HUDEP-2 (cell line): ENCODE measurements around the gene DPP9.

ENCODE experiments used
- DNase-seq, 76 experiments: peaks; one replicate each; lab custom pipeline; 2025; ENCODE audit not compliant: unreplicated experiment in 76 of 76; lab: John Stamatoyannopoulos, UW

Gene DPP9

DNA sequence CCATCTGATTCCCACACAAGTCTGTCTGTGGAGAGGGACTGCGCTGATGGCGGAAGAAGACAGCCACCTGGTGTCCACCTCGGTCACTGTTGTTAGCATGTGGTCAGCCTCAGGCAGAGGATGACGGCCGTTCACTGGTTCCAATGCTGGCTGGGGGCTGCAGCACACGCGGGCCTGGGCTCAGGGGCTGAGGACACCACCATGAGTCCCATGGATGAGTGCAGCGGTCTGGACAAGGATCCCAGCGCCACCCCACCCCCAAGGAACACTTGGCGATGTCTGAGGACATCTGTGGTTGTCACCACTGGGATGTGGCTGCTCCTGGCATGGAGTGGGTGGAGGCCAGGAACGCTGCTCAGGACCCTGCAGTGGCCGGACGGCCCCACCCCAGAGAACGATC lies 10.9 kb downstream of the DPP9 start:
- DNase-seq, result no peak

GRCh38 chr19:4711211-4711610 lies 12.4 kb downstream of the DPP9 start:
- DNase-seq, result peak in 3 of 76 experiments; percentile 7 to 18 (median 8)

GRCh38 chr19:4710281-4710600 lies 13.4 kb downstream of the DPP9 start:
- no peak for DNase-seq

DNA sequence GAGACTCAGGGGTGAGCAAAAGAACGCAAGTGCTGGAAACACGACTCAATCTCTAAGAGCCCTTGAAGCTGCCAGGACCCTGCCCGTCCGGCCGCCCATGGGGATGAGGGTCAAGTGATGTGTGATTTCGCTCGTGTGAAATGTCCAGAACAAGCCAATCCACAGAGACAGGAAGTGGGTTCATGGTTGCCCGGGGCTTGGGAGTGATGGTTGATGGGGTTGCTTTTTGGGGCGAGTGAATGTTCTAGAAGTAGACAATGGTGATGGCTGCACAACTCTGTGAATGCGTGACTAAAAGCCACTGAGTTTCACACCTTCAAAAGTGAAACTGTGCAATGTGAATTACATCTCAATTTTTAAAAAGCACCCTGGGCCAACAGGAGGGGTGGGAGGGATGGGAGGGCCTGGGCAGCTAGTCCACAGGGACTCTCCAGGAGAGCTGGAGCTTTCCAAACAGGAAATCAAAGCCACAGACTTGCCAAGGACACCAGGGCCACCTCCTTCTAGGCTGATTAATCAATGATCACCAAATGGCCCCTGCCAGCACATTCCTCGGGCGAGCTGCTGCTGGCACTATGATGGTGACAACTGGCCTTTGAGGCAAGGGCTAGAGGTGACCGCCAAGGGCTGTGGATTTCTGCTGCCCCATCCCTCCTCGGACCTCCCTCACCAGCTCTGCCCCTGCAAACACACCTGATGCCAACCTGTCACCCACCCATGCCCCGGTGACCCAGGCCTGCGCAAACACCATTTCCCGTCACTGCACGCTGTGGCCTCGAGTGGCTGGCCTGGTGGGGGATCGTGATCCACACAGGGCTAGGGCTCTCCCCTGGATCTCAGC lies 14.0 kb downstream of the DPP9 start:
- DNase-seq, result no peak

DNA sequence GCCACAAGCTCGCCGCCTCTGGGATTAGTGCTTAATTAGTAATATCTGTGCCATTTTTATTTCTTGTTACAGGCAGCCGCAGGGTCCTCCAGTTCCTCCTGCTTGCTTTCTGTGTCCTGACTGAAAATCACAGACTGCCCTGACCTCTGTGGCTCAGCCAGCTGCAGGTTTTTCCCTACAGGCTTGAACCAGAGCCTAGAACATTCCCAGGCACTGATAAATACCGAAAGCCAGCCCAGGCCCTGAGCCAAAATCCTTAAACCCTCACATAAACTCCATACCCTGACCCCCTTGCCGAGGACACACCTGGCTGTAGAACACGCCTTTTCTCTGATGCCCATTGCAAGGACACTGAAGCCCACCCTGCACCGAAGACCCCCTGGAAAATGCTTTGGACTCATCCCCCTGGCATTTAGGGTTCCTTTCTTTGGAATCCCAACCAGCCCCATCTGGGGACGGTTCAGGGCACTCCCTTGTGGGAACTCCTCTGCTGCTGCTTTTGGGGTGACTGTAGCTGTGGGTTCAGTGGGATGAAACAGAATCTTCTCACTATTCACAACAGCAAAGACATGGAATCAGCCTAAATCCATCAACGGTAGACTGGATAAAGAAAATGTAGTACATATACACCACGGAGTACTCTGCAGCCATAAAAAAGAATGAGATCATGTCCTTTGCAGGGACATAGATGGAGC lies 15.5 kb downstream of the DPP9 start:
- DNase-seq, result no peak

- DNase-seq, result no peak
Measured at GRCh38 chr19:4707322-4707721, 16.3 kb downstream of the DPP9 start.

DNA sequence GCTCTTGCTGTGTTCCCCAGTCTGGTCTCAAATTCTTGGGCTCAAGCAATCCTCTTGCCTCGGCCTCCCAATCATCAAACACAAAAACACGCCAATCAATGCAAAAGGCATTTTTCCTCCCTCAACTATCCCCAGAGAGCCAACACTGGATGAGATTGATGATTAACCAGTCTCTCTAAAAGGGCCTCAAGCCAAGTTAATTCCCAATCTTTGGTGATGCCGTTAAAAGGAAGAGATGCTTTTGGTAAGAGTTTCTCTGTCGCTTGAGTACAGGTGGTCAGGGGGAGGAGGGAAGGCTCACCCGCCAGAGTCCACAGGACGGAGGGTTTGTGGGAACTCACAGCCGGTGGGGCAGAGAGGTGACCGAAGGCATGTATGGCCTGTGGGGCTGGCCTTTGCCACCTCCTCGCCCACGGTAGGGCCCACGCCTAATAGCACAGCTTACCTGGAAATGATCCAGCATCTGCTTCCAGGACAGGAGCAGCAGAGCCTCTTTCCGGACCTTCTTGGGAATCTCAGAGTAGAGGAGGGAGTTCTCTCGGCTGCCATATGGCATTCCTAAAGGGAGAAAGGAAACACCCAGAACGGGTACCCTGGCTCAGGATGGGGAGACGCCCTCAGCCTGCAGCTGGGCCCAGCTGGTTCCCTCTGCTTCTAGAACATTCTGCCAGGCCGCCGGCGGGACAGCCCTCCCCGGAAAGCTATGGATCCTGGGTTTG lies 18.1 kb downstream of the DPP9 start:
- no peak for DNase-seq

GRCh38 chr19:4704317-4704673 lies 19.3 kb downstream of the DPP9 start:
- no peak for DNase-seq

DNA sequence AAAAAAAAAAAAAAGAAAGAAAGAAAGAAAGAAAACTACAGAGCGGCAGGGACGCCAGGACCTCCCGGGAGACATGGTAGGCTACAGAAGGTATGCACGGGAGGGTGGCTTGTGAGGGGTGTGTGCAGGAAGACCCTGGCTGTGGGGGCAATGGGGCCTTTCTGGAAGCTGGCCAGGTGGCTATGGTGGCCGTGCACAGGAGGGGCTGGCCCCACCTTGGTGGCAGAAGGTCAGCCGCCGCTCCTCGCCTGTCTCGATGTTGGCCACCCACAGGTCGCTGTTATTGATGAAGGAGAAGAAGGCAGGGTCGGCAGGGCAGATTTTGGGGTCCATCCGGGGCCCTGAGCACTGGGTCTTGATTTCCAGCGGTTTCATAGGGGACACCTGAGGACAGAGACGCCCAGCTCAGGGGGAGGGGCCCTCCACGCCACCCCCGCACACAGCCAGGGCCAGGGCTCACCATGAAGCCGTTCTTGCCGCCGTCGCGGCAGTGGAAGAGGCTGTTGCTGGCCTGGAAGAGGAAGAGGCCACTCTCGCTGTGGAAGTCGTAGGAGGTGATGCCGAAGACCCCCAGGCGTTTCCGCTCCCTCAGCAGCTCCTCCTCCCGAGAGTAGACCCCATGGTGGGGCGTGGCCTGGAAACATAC lies 19.8 kb downstream of the DPP9 start:
- DNase-seq, result no peak

- no peak for DNase-seq
Measured at GRCh38 chr19:4702764-4703163, 20.9 kb downstream of the DPP9 start.

DNA sequence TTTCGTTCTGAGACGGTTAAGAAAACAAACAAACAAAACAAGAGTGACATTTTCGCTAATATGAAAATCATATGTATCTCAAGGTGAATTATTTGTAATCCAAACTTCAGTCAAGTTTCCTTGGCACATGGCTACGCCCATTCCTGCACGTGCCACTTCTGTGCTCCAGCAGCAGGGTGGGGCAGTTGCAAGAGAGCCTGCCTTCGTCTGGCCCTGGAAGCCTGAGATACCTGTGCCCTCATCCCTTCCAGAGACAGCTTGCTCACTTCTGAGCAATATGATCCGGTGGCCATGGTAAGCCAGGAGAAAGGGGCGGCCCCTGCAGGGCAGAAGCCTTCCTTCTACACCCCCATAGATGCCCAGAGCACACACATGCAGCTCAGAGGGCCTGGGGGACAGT lies 22.1 kb downstream of the DPP9 start:
- DNase-seq, result no peak

DNA sequence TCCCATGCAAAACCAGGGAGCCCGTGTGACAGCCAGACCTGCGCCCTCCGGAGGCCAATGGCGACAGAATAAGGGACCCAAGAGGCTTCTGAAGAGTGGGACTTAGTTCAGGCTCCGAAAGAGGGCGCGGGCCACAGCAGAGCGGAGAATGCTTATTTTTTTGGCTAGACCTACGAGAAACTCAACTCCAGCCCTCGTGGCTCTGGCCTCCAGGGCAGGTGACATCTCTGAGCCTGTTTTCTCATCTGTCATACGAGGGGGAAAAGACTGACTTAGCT lies 23.0 kb downstream of the DPP9 start:
- no peak for DNase-seq

GRCh38 chr19:4699826-4700692 lies 23.6 kb downstream of the DPP9 start:
- DNase-seq, result peak in 1 of 76 experiments; percentile 6

GRCh38 chr19:4697304-4697703 lies 26.3 kb downstream of the DPP9 start:
- DNase-seq, result no peak

- DNase-seq, result no peak
Measured at GRCh38 chr19:4695224-4695731, 28.4 kb downstream of the DPP9 start.

DNA sequence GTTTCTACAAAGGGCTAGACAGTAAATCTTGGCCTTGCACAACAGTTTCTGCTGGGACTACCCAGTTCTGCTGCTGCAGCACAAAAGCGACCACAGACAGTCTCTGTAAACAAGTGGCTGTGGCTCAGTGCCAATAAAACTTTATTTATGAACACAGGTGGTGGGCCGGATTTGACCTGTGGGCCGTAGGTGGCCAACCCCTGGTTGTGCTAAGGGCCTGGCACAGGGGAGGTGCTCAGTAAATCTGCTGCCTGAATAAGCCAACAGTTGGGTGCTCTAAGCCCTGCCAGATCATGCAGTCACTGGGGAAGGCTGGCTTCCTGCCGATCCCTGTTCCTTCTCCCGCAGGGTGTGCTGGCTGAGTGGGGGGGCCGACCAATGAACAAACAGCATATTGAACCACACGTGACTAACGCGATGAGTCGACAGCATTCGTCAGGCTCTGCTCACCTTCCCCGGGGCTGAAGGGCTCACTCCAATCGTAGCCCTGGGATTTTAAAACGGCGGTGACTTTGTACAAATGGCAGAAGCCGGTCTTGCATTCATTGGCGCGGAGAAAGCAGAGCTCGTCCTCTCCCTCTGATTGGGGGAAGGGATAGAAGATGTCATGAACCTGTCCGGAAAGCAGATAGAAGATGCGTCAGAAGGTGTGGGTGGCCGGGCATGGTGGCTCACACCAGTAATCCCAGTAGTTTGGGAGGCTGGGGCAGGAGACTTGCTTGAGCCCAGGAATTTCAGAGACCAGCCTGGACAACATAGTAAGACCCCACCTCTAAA lies 29.2 kb downstream of the DPP9 start:
- DNase-seq, result no peak

DNA sequence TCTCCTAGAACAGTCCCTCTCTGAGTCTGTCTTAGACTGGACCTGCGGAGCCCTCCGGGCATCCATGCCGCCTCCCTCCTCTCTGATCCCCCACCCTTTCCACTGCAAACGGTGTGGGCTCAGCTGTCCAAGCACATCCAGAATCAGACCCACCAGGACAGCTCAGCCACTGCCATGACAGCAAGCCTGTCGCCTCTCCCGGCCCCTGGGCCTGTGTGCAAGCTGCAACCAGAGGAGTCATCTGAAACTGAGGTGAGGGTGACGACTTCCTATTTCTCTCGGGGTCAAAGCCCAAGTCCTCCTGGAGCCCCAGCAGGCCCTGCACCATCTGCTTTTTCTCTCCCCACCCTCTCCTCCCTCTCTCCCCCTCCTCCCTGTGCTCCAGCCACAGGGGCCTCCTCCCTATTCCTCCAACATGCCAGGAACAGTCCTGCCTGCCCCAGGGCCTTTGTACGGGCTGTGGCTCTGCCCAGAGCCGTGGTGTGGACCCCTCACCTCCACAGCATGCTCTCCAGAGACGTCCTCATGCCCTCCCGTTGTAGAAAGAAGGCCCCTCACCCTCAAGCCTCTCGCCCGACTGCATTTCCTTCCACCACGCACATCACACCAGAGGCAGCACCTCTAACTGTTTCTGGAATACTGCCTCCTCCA lies 30.0 kb downstream of the DPP9 start:
- DNase-seq, result no peak

DNA sequence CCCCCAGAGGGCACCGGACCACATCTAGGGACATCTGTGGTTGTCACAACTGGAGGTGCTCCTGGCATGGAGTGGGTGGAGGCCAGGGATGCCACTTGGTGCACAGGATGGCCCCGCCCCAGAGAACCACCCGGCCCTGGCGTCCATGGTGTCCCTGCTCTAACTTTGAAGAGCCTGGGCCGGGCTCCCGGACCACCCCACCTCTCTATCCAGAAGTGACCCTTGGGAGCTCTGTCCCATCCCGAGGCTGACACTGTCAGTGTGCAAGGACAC lies 30.6 kb downstream of the DPP9 start:
- DNase-seq, result no peak
